Peyer's patch (tissue), 4 donors: Measurements from ENCODE around the gene ZNF318. TPM values are rescaled to one million over a fixed set of nuclear protein-coding genes. Genes with fewer than 3 reads are reported as not detected.
A peak's percentile ranks its signal among the peaks of the same experiment; 100 is the strongest.
"Not testable (repeated sequence)": the region's sequence is repeated elsewhere in the genome, so short reads cannot be mapped to it uniquely, and the experiment has no call there.

ENCODE experiments used
- DNase-seq, 3 donors: peaks; one replicate each; pipeline ENCODE4 v3.0.0-alpha.2; 2017 to 2019
- H3K27ac ChIP-seq, 4 donors: fragments of 200-600 bp; sonication (generic); one replicate each; pipeline ENCODE4 v1.5.1; 2016 to 2019
- H3K27me3 ChIP-seq, 2 donors: fragments of 200-600 bp; sonication (generic); one replicate each; pipeline ENCODE4 v1.5.1; 2019
- H3K36me3 ChIP-seq, 3 donors: fragments of 200-600 bp; sonication (generic); one replicate each; pipeline ENCODE4 v1.5.1; 2016 to 2019
- H3K4me1 ChIP-seq, 4 donors: fragments of 200-600 bp; sonication (generic); one replicate each; pipeline ENCODE4 v1.5.1; 2016 to 2019
- H3K4me3 ChIP-seq, 4 donors: fragments of 200-600 bp; sonication (generic); 1 replicate in 3 of 4; 2 replicates in 1 of 4; pipeline ENCODE4 v1.5.1; 2016 to 2019; ENCODE audit warnings: mild to moderate bottlenecking in 1 of 4
- H3K9me3 ChIP-seq, 4 donors: fragments of 200-600 bp; sonication (generic); one replicate each; pipeline ENCODE4 v1.5.1; 2016 to 2019; ENCODE audit warnings: mild to moderate bottlenecking in 1 of 4
- CTCF ChIP-seq, 6 experiments: fragments of 450-650 bp in 4 of 6; fragments of 200-600 bp in 2 of 6; sonication (generic) in 1 of 6; IDR thresholded peaks; one replicate each; pipeline ENCODE4 v1.5.1; 2017 to 2019; ENCODE audit warnings: antibody characterized with exemption in 6 of 6, mild to moderate bottlenecking in 3 of 6, moderate library complexity in 1 of 6
- POLR2A ChIP-seq, 2 donors: fragments of 450-650 bp; IDR thresholded peaks; one replicate each; pipeline ENCODE4 v1.5.1; 2017; ENCODE audit warnings: antibody characterized with exemption in 2 of 2, mild to moderate bottlenecking in 2 of 2, moderate library complexity in 2 of 2
- total RNA-seq, 4 donors: library from RNA; depleted of rRNA; stranded (reverse); fragments of >200 nt; gene quantifications; one replicate each; pipeline ENCODE4 v1.1.0, GENCODE V29; 2016

ZNF318 gene
- total RNA-seq, 4 donors from 2014 or later: 16.6 to 42.9 (median 24.5) TPM

- Histone ChIP-seq H3K4me1 (no peaks in the 10 kb centered on the region), H3K27me3 (no peaks in the 10 kb centered on the region), H3K27ac (no peak overlapping the region), H3K9me3 (no peaks in the 10 kb centered on the region), H3K4me3 (no peak overlapping the region), H3K36me3 (peaks cover 0 to 79% (median 0%) of the 10 kb centered on the region in 3 donors)
- no peak for DNase-seq
- TF ChIP-seq POLR2A (IDR thresholded peaks at IDR 0.05) (no peak), CTCF (IDR thresholded peaks at IDR 0.05) (no peak)
These were observed 22.0 kb downstream of the ZNF318 start for GRCh38 chr6:43347444-43347843.

- no peak overlapping the region for H3K27ac ChIP-seq
- H3K4me1 ChIP-seq: no peaks in the 10 kb centered on the region
- H3K36me3 ChIP-seq: peaks cover 0 to 79% (median 0%) of the 10 kb centered on the region in 3 donors
- H3K4me3 ChIP-seq: no peak overlapping the region
- H3K9me3 ChIP-seq: no peaks in the 10 kb centered on the region
- no peak for DNase-seq
- no peaks in the 10 kb centered on the region for H3K27me3 ChIP-seq
- TF ChIP-seq POLR2A (IDR thresholded peaks at IDR 0.05): no peak
- no peak for TF ChIP-seq CTCF (IDR thresholded peaks at IDR 0.05)
These were observed 22.4 kb downstream of the ZNF318 start for GRCh38 chr6:43347021-43347420.

DNA sequence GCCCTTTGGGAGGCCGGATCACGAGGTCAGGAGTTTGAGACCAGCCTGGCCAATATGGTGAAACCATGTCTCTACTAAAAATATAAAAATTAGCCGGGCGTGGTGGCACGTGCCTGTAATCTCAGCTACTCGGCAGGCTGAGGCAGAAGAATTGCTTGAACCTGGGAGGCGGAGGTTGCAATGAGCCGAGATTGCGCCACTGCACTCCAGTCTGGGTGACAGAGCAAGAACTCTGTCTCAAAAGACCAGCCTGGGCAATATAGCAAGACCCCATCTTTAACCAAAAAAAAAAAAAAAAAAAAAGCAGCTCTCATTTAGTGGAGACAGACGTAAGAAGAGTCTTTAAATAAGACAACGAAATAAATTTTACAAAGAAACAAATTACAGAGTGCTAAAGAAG, 23.2 kb downstream of the ZNF318 start:
- DNase-seq, H3K27ac ChIP-seq, H3K4me3 ChIP-seq, H3K27me3 ChIP-seq, H3K9me3 ChIP-seq, H3K4me1 ChIP-seq: not testable (repeated sequence)
- H3K36me3 ChIP-seq: peaks cover 0 to 79% (median 0%) of the 10 kb centered on the region in 3 donors

- H3K27me3 ChIP-seq: no peaks in the 10 kb centered on the region
- no peaks in the 10 kb centered on the region for H3K9me3 ChIP-seq
- H3K36me3 ChIP-seq: peaks cover 0 to 66% (median 0%) of the 10 kb centered on the region in 3 donors
- TF ChIP-seq POLR2A (IDR thresholded peaks at IDR 0.05) (no peak), CTCF (IDR thresholded peaks at IDR 0.05) (no peak)
- no peak overlapping the region for H3K27ac ChIP-seq
- no peak for DNase-seq
- H3K4me1 ChIP-seq: no peaks in the 10 kb centered on the region
- no peak overlapping the region for H3K4me3 ChIP-seq
These were observed 30.3 kb downstream of the ZNF318 start for GRCh38 chr6:43339168-43339567.

DNA sequence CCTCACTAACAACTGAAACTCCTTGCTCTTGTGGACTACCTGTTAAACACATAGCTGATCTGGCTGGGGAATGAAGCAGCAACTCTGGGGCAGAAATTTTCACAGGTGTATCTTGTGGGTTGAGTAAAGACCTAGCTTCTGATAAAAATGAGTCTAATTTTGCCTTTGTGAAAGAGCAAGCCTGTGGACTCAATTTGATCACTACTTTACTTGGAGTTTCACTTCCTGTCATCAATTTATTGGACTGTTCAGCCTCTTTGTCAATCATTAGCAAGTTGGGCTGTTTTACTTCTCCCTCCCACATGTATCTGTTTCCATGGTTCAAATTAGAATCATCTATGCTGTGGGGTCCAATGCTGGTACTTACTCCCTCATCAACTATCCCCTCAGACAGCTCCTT, 31.2 kb downstream of the ZNF318 start:
- Histone ChIP-seq H3K27me3 (no peaks in the 10 kb centered on the region), H3K27ac (peak overlapping the region in 1 of 4 donors; percentile 54), H3K4me3 (no peak overlapping the region), H3K36me3 (peaks cover 0 to 58% (median 0%) of the 10 kb centered on the region in 3 donors), H3K4me1 (no peaks in the 10 kb centered on the region), H3K9me3 (no peaks in the 10 kb centered on the region)
- no peak for TF ChIP-seq CTCF (IDR thresholded peaks at IDR 0.05)
- no peak for TF ChIP-seq POLR2A (IDR thresholded peaks at IDR 0.05)
- DNase-seq: no peak

DNA sequence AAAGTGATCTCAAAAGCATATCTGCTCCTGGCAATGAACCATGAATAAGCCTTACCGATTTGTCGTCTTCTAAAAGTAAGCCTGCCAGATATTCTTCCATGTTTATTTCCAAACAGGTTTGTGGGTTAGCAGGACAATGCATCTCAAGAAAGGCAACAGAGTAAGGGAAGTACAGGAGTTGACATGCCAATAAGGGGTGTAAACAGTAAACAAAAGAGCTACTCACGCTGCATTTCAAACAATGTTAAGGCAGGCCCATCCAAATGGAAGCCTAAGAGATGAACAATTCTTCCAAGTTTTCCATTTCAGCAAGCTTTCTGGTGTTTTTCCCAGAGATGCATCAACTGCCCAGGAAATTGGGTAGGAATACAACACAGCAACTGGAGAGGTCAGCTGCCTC, 33.1 kb downstream of the ZNF318 start:
- H3K27ac ChIP-seq: no peak overlapping the region

More for the DNA sequence above, 33.1 kb downstream of the ZNF318 start:
- TF ChIP-seq POLR2A (IDR thresholded peaks at IDR 0.05) (no peak), CTCF (IDR thresholded peaks at IDR 0.05) (no peak)
- Histone ChIP-seq H3K27me3 (no peaks in the 10 kb centered on the region), H3K4me1 (no peaks in the 10 kb centered on the region), H3K4me3 (no peak overlapping the region), H3K9me3 (no peaks in the 10 kb centered on the region), H3K36me3 (peaks cover 0 to 40% (median 0%) of the 10 kb centered on the region in 3 donors)
- no peak for DNase-seq
